OCI-LY7 (cell line): ENCODE data around the gene CCDC184.
"Not testable (repeated sequence)": the region's sequence is repeated elsewhere in the genome, so short reads cannot be mapped to it uniquely, and the experiment has no call there.

Experiments
- EZH2phosphoT487 ChIP-seq: fragments of 200-600 bp; sonication (generic); IDR thresholded peaks from 2 replicates; pipeline ENCODE4 v1.6.1; 2018; ENCODE audit warnings: low read depth, borderline replicate concordance, mild to moderate bottlenecking, mixed run types, antibody characterized with exemption, low read length, moderate library complexity, mixed read lengths
- TF ChIP-seq, protein P1 (sequence below): fragments of 200-600 bp; sonication (generic); conservative IDR thresholded peaks from 2 replicates; pipeline ENCODE4 v1.5.1; 2014; ENCODE audit warnings: mild to moderate bottlenecking, antibody characterized with exemption, low read length, moderate library complexity, mixed read lengths

DNA sequence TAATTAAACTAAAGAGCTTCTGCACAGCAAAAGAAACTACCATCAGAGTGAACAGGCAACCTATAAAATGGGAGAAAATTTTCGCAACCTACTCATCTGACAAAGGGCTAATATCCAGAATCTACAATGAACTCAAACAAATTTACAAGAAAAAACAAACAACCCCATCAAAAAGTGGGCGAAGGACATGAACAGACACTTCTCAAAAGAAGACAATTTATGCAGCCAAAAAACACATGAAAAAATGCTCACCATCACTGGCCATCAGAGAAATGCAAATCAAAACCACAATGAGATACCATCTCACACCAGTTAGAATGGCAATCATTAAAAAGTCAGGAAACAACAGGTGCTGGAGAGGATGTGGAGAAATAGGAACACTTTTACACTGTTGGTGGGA is 26.1 kb downstream of the CCDC184 start:
- TF ChIP-seq, protein P1, sequence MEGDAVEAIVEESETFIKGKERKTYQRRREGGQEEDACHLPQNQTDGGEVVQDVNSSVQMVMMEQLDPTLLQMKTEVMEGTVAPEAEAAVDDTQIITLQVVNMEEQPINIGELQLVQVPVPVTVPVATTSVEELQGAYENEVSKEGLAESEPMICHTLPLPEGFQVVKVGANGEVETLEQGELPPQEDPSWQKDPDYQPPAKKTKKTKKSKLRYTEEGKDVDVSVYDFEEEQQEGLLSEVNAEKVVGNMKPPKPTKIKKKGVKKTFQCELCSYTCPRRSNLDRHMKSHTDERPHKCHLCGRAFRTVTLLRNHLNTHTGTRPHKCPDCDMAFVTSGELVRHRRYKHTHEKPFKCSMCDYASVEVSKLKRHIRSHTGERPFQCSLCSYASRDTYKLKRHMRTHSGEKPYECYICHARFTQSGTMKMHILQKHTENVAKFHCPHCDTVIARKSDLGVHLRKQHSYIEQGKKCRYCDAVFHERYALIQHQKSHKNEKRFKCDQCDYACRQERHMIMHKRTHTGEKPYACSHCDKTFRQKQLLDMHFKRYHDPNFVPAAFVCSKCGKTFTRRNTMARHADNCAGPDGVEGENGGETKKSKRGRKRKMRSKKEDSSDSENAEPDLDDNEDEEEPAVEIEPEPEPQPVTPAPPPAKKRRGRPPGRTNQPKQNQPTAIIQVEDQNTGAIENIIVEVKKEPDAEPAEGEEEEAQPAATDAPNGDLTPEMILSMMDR: not testable (repeated sequence)
- not testable (repeated sequence) for TF ChIP-seq EZH2phosphoT487
